GM12878 (cell line): Measurements from ENCODE around the gene ANAPC2.

ENCODE experiments used
- NR2F1 ChIP-seq: fragments of 450-650 bp; conservative IDR thresholded peaks from 2 replicates; pipeline ENCODE4 v1.6.1; 2017; ENCODE audit warnings: mild to moderate bottlenecking
- POLR2AphosphoS2 ChIP-seq: IDR thresholded peaks from 2 replicates; pipeline ENCODE4 v1.6.1; 2011; ENCODE audit warnings: low read depth, mild to moderate bottlenecking, low read length, improper control_type of control experiment, moderate library complexity
- SMARCA5 ChIP-seq: fragments of 450-650 bp; IDR thresholded peaks from 2 replicates; pipeline ENCODE4 v1.6.1; 2017; ENCODE audit warnings: mild to moderate bottlenecking
- USF1 ChIP-seq: IDR thresholded peaks from 2 replicates; pipeline ENCODE4 v1.6.1; 2011; ENCODE audit warnings: borderline replicate concordance, low read depth, mild to moderate bottlenecking, moderate library complexity, mixed read lengths, low read length; ENCODE audit not compliant: insufficient read depth; ENCODE audit errors: extremely low read length
- ZSCAN29 ChIP-seq: fragments of 450-650 bp; IDR thresholded peaks from 2 replicates; pipeline ENCODE4 v1.6.1; 2017; ENCODE audit warnings: mild to moderate bottlenecking, moderate library complexity

- no peak for TF ChIP-seq NR2F1
- TF ChIP-seq ZSCAN29 = no peak
- no peak for TF ChIP-seq USF1
- peak; percentile 67 for TF ChIP-seq POLR2AphosphoS2
- peak; percentile 40; the same call in 1 of the 2 replicates for TF ChIP-seq SMARCA5
These were observed 58.7 kb downstream of the ANAPC2 start for GRCh38 chr9:137129456-137130175.
